HG03342 (cell line): Measurements from ENCODE around the gene TOR1AIP2.
"Not testable (repeated sequence)": the region's sequence is repeated elsewhere in the genome, so short reads cannot be mapped to it uniquely, and the experiment has no call there.

Experiments
- ATAC-seq: cut with Tn5 transposase; IDR thresholded peaks from one replicate; pipeline ENCODE4 v1.9.1; 2021; ENCODE audit warnings: mild to moderate bottlenecking, moderate library complexity; ENCODE audit not compliant: unreplicated experiment

Gene TOR1AIP2

GRCh38 chr1:179808503-179808902 is 69.1 kb downstream of the TOR1AIP2 start:
- ATAC-seq, result no peak

- ATAC-seq, result no peak
Observed at GRCh38 chr1:179807691-179808485, 69.7 kb downstream of the TOR1AIP2 start.

DNA sequence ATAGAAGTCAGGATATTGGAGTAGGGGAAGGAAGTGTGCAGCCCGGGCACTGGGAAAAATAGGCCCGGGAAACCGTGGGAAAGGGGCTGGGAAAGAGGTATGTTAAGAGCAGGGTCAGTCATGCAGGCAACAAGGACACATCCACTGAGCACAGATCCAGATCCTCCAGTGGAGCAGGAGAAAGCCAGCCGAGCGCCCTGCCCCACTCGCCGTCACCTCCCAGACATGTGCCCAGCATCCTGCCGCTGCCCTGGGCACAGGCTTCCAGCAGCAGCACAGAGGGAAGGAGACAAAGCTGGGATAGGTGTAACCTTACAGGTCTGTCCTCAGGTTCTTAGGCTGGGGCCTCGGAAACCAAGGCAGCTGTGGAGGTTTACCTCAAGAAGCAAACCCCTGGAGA is 70.3 kb downstream of the TOR1AIP2 start:
- ATAC-seq, result no peak

- no peak for ATAC-seq
Observed at GRCh38 chr1:179806333-179806732, 71.3 kb downstream of the TOR1AIP2 start.

GRCh38 chr1:179805291-179806195 is 72.1 kb downstream of the TOR1AIP2 start:
- ATAC-seq, result no peak

DNA sequence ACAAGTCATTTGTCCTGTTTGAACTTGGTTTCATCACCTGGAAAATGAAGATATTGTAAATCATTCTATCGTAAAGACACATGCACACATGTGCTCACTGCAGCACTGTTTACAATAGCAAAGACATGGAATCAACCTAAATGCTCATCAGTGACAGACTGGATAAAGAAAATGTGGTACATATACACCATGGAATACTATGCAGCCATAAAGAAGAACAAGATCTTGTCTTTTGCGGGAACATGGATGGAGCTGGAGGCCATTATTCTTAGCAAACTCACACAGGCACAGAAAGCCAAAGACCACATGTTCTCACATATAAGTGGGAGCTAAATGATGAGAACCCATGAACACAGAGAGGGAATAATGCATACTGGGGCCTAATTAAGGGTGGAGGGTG is 73.2 kb downstream of the TOR1AIP2 start:
- not testable (repeated sequence) for ATAC-seq

DNA sequence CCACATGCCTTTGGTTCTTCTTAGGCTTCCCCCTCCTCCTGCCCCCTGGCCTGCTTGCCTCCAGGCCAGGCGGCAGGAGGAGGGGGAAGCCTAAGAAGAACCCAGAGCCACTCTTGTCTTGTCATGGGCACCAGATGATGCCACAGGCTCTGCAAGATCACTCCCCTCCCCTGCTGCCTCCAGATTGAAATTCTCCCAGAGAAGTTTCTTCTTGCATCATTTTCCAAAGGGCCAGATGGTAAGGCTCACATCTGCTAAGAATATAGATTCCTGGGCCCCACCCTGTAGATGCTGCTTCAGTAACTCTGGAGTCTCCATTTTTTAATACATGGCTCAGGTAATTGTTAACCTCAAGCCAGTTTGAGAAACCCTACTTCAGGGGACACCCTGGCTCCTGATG is 73.7 kb downstream of the TOR1AIP2 start:
- no peak for ATAC-seq

GRCh38 chr1:179803104-179803503 is 74.5 kb downstream of the TOR1AIP2 start:
- ATAC-seq, result no peak

GRCh38 chr1:179800481-179800880 is 77.1 kb downstream of the TOR1AIP2 start:
- no peak for ATAC-seq

- no peak for ATAC-seq
Observed at GRCh38 chr1:179798864-179799516, 78.6 kb downstream of the TOR1AIP2 start.

DNA sequence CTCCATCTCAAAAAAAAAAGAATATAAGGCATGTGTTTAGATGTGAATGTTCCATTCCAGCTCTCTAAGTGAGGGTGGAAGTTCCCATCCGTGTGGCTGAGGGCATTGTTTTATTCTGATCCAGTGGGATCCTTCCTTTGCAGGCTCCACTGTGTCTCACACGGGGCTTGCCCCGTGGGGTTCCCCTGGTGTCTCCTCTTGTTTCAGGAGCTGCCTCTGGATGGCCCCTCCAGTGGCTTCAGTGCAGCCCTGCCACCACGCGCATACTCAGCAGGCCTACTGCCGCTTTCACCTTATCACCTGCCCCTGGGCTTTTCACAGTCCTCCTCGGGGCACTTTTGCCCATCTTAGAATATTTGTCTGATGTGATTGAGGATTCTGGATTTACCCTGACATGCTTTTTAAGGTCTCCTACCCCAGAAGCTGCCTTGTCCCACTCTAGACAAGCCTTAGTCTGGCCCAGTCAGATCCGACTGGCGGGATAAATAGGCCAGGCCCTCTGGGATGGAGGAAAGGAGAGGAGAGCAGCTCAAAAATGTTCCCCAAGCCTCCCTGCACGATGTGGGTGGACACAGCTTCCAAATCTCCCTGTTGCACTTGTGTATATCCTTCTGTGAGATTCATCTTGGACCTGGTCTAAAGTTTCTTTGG is 79.3 kb downstream of the TOR1AIP2 start:
- no peak for ATAC-seq

DNA sequence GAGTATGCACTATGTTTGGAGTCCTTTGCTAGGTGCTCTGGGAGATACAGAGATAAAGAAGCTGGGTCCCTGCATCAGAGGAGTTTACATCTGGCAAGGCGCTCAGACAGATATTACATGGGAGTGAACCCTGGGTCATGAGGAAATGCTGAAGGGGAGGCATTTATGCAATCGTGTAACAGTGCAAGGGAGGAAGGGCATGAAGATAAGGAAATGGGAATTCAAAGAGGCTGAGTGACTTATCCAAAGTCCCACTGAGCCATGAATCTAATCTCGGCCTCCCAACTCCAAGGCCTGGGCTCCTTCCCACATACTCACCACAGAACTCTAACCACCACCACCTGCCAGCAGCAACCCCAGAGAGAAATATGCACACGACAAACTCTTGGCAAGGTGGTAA is 82.9 kb downstream of the TOR1AIP2 start:
- ATAC-seq, result no peak

- ATAC-seq, result no peak
Observed at GRCh38 chr1:179794146-179794545, 83.5 kb downstream of the TOR1AIP2 start.

DNA sequence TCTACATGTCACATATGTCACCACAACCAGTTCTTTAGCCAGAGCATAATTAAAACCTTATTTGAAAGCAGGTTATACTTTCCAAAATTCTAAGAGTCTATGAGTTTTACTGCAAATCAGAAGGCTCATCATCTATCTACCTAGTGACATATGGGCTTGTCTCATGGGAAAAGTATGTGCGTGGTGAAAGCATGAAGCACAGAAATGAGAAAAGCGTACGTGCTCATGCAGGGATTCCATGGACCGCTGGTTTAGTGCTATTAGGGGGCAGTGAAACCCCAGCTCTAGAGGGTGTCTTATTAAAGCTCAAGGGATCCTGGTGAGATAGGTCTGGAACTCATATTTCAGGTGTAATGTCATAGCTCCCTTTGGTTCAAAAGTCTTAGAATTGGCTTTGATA is 84.3 kb downstream of the TOR1AIP2 start:
- no peak for ATAC-seq
